SK-N-SH treated with all-trans-retinoic acid at 6 μM for 48 hours (cell line): Measurements from ENCODE around the gene ZCCHC2.

Experiments used
- ARNTL ChIP-seq: fragments of 450-650 bp; formaldehyde crosslinking; IDR thresholded peaks from 2 replicates; pipeline ENCODE4 v1.5.0; 2020; ENCODE audit warnings: low read depth, mild to moderate bottlenecking, moderate library complexity, borderline replicate concordance
- CREB5 ChIP-seq: fragments of 250-450 bp; sonication (Bioruptor Pico); IDR thresholded peaks from 2 replicates; pipeline ENCODE4 v1.5.1; 2020; ENCODE audit warnings: low read depth, mild to moderate bottlenecking, moderate library complexity
- ISL1 ChIP-seq: fragments of 250-450 bp; sonication (Bioruptor Pico); IDR thresholded peaks from 2 replicates; pipeline ENCODE4 v2.1.2; 2022; ENCODE audit warnings: mild to moderate bottlenecking, moderate library complexity
- RARB ChIP-seq: fragments of 250-450 bp; sonication (Bioruptor Pico); IDR thresholded peaks from 2 replicates; pipeline ENCODE4 v1.8.0; 2021; ENCODE audit warnings: mild to moderate bottlenecking, moderate library complexity
- TOX ChIP-seq: fragments of 250-450 bp; sonication (Bioruptor Pico); IDR thresholded peaks from 2 replicates; pipeline ENCODE4 v1.8.0; 2021; ENCODE audit warnings: mild to moderate bottlenecking, moderate library complexity, borderline replicate concordance
- ZC3H10 ChIP-seq: fragments of 250-450 bp; sonication (Bioruptor Pico); IDR thresholded peaks from 2 replicates; pipeline ENCODE4 v1.5.1; 2021; ENCODE audit warnings: mild to moderate bottlenecking, moderate library complexity
- ZFP3 ChIP-seq: fragments of 250-450 bp; sonication (Bioruptor Pico); IDR thresholded peaks from 2 replicates; pipeline ENCODE4 v1.5.0; 2020; ENCODE audit warnings: mild to moderate bottlenecking, moderate library complexity

GRCh38 chr18:62550746-62551145 is 27.9 kb downstream of the ZCCHC2 start:
- TF ChIP-seq ARNTL (CRISPR knock-in tag), result no peak
- no peak for TF ChIP-seq ZFP3
- TF ChIP-seq ISL1, result no peak
- no peak for TF ChIP-seq CREB5 (CRISPR knock-in tag)
- TF ChIP-seq ZC3H10 (CRISPR knock-in tag), result no peak
- TF ChIP-seq RARB, result no peak
- TF ChIP-seq TOX (CRISPR knock-in tag), result no peak
